Tibial artery (tissue), 4 donors: ENCODE data around the gene GABRD.
"Not testable (repeated sequence)": the region's sequence is repeated elsewhere in the genome, so short reads cannot be mapped to it uniquely, and the experiment has no call there.

Source experiments
- DNase-seq, 2 donors: peaks; one replicate each; pipeline ENCODE4 v3.0.0-alpha.2; 2019
- H3K27ac ChIP-seq, 2 donors: fragments of 200-600 bp; sonication (generic) in 1 of 2; 1 replicate in 1 of 2; 2 replicates in 1 of 2; pipeline ENCODE4 v1.5.1; 2018 to 2019; ENCODE audit warnings: mild to moderate bottlenecking in 1 of 2
- H3K27me3 ChIP-seq, 2 donors: fragments of 200-600 bp; sonication (generic) in 1 of 2; one replicate each; pipeline versions ENCODE4 v1.5.1 to v1.6.0; 2016 to 2019
- H3K36me3 ChIP-seq, 3 donors: fragments of 200-600 bp; sonication (generic) in 2 of 3; one replicate each; pipeline ENCODE4 v1.5.1; 2016 to 2019; ENCODE audit warnings: mild to moderate bottlenecking in 2 of 3
- H3K4me1 ChIP-seq, 4 donors: fragments of 200-600 bp; sonication (generic) in 2 of 4; 1 replicate in 3 of 4; 2 replicates in 1 of 4; pipeline ENCODE4 v1.5.1; 2016 to 2019
- H3K4me3 ChIP-seq, 2 donors: fragments of 200-600 bp; sonication (generic) in 1 of 2; 1 replicate in 1 of 2; 2 replicates in 1 of 2; pipeline ENCODE4 v1.5.1; 2018 to 2019; ENCODE audit warnings: mild to moderate bottlenecking in 2 of 2
- H3K9me3 ChIP-seq, 3 donors: fragments of 200-600 bp; sonication (generic) in 1 of 3; one replicate each; pipeline ENCODE4 v1.5.1; 2016 to 2019
- CTCF ChIP-seq, 2 experiments: fragments of 200-600 bp in 1 of 2; fragments of 450-650 bp in 1 of 2; IDR thresholded peaks; one replicate each; pipeline ENCODE4 v1.5.1; 2017 to 2019; ENCODE audit warnings: antibody characterized with exemption in 2 of 2, mild to moderate bottlenecking in 1 of 2, moderate library complexity in 1 of 2
- intact Hi-C: fragments of 100-400 bp; cut with DNase I; formaldehyde crosslinking; loops from one replicate; pipeline ENCODE4 v1.15.0; 2023; ENCODE audit warnings: low total_unique reads

GABRD gene

GRCh38 chr1:1978108-1978507 lies 41.0 kb upstream of the GABRD start:
- H3K36me3 ChIP-seq = no peaks in the 10 kb centered on the region
- no peak overlapping the region for H3K4me3 ChIP-seq
- H3K27me3 ChIP-seq = peaks cover 0 to 28% of the 10 kb centered on the region in 2 donors
- TF ChIP-seq CTCF (IDR thresholded peaks at IDR 0.05) = no peak
- DNase-seq = no peak
- no peaks in the 10 kb centered on the region for H3K4me1 ChIP-seq
- intact Hi-C loops = no loop called here
- H3K27ac ChIP-seq = no peak overlapping the region
- H3K9me3 ChIP-seq = no peaks in the 10 kb centered on the region

- H3K36me3 ChIP-seq, H3K9me3 ChIP-seq, H3K4me1 ChIP-seq, H3K27ac ChIP-seq, H3K4me3 ChIP-seq, intact Hi-C loops, DNase-seq: not testable (repeated sequence)
- peaks cover 0 to 23% of the 10 kb centered on the region in 2 donors for H3K27me3 ChIP-seq
Measured at GRCh38 chr1:1978690-1979481, 40.3 kb upstream of the GABRD start.

- H3K27me3 ChIP-seq = peaks cover 0 to 20% of the 10 kb centered on the region in 2 donors
- intact Hi-C loops = no loop called here
- no peak overlapping the region for H3K4me3 ChIP-seq
- TF ChIP-seq CTCF (IDR thresholded peaks at IDR 0.05) = no peak
- no peak overlapping the region for H3K27ac ChIP-seq
- no peaks in the 10 kb centered on the region for H3K36me3 ChIP-seq
- no peaks in the 10 kb centered on the region for H3K4me1 ChIP-seq
- no peak for DNase-seq
- no peaks in the 10 kb centered on the region for H3K9me3 ChIP-seq
Measured at GRCh38 chr1:1979482-1980165, 39.5 kb upstream of the GABRD start.

GRCh38 chr1:1980467-1981141 lies 38.5 kb upstream of the GABRD start:
- Histone ChIP-seq H3K27ac (no peak overlapping the region), H3K9me3 (no peaks in the 10 kb centered on the region), H3K4me3 (no peak overlapping the region), H3K36me3 (no peaks in the 10 kb centered on the region), H3K4me1 (no peaks in the 10 kb centered on the region), H3K27me3 (peaks cover 0 to 21% of the 10 kb centered on the region in 2 donors)
- TF ChIP-seq CTCF (IDR thresholded peaks at IDR 0.05) = no peak
- no peak for DNase-seq
- intact Hi-C loops = no loop called here

- intact Hi-C loops = no loop called here
- no peak for TF ChIP-seq CTCF (IDR thresholded peaks at IDR 0.05)
- Histone ChIP-seq H3K4me1 (no peaks in the 10 kb centered on the region), H3K9me3 (no peaks in the 10 kb centered on the region), H3K36me3 (no peaks in the 10 kb centered on the region), H3K27ac (no peak overlapping the region), H3K4me3 (no peak overlapping the region), H3K27me3 (peaks cover 0 to 21% of the 10 kb centered on the region in 2 donors)
- no peak for DNase-seq
Measured at GRCh38 chr1:1981142-1981500, 38.0 kb upstream of the GABRD start.

- H3K36me3 ChIP-seq, H3K27ac ChIP-seq, DNase-seq, H3K4me3 ChIP-seq, H3K4me1 ChIP-seq, intact Hi-C loops, H3K9me3 ChIP-seq: not testable (repeated sequence)
- H3K27me3 ChIP-seq = peaks cover 0 to 25% of the 10 kb centered on the region in 2 donors
Measured at GRCh38 chr1:1981631-1982327, 37.4 kb upstream of the GABRD start.
